NCI-H2196 (cell line): Measurements from ENCODE around the gene MCM6.

Experiments used
- DNase-seq: peaks from one replicate; lab custom pipeline; 2025; ENCODE audit not compliant: unreplicated experiment; lab: John Stamatoyannopoulos, UW

MCM6 gene

DNA sequence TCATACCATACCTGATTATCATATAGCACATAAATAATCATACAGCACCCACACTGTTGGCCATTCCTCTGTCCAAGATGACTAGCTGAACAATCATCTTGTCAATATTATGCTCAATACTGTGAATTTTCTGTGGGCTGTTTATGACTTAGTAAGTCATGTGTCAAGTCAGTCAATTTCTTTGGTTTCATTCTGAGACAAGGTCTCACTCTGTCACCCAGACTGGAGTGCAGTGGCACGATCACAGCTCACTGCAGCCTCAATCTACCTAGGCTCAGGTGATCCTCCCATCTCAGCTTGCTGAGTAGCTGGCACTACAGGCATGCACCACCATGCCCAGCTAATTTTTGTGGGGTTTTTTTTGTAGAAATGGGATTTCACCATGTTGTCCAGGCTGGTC lies 5.7 kb downstream of the MCM6 start:
- DNase-seq = no peak

DNA sequence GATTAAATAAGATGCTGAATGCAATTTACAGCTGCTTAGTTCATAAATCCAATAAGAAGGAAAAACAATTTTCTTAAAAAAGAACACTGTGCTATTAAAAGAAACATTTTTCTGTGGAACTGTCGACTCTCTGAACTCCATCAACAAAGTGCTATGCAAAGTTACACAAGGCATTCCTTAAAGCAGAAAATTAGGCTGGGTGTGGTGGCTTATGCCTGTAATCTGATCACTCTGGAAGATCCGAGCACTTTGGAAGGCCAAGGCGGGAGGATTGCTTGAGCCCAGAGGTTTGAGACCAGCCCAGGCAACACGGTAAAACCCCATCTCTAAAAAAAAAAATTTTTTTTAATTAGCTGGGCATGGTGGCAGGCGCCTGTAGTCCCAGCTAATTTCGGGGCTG lies 13.0 kb downstream of the MCM6 start:
- no peak for DNase-seq

- DNase-seq = no peak
Measured at GRCh38 chr2:135862718-135863117, 13.5 kb downstream of the MCM6 start.

- DNase-seq = no peak
Measured at GRCh38 chr2:135853401-135853800, 22.8 kb downstream of the MCM6 start.

GRCh38 chr2:135851858-135852257 lies 24.4 kb downstream of the MCM6 start:
- no peak for DNase-seq

GRCh38 chr2:135850892-135851668 lies 25.2 kb downstream of the MCM6 start:
- no peak for DNase-seq

DNA sequence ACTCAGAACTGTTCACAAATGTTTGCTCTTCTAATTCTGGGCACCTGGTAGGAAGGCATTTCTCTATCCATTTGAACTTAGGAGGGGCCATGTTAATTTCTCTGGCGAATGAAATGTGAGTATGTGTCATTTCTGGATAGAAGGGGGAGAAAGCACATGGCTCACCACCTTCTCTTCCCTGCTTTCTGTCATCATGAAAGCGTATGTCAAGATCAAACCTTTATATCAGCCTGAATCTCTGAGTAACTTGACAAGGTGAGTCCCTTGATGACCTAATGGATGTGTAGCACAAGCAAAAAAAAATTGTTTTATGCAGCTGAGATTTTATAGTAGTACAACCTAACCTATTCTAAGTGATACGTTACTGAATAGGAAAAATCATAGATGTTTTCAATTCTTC lies 27.2 kb downstream of the MCM6 start:
- DNase-seq = no peak

DNA sequence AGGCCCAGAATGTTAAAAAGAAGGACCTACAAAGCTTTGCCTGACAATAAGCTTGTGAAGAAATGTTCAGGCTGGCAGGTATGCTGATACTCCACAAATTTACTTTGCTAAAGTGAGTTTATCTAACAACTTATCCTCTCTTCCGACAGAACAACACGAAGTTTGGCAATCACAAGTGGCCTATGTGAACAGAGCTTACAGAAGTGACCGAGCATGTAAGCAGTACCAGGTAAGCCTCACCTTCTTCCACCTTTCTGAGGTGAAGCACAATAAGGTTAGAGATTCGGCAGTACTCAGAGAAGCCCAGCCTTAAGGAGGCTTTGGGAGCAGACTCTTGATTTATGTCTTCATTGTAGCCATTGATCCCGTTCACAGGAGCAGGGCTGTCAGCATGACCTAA lies 30.2 kb downstream of the MCM6 start:
- DNase-seq = no peak

DNA sequence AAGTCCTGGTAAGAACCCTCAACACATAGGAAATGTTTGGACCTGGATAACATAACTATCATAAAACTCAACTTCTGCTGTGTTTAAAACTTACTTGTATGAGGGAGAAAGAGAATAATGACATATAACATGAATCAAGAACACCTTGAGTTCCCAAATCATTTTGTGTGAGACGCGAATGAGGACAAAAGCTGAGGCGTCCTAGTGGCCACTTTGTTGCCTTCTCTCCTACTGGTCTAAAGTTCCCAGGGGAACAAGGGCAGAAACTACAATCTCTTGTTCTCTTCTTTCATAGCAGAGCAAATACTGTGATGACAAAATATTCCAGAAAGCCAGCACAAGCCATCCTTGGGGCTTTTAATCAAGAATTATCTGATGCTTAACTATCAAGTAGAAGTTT lies 31.0 kb downstream of the MCM6 start:
- DNase-seq = no peak

DNA sequence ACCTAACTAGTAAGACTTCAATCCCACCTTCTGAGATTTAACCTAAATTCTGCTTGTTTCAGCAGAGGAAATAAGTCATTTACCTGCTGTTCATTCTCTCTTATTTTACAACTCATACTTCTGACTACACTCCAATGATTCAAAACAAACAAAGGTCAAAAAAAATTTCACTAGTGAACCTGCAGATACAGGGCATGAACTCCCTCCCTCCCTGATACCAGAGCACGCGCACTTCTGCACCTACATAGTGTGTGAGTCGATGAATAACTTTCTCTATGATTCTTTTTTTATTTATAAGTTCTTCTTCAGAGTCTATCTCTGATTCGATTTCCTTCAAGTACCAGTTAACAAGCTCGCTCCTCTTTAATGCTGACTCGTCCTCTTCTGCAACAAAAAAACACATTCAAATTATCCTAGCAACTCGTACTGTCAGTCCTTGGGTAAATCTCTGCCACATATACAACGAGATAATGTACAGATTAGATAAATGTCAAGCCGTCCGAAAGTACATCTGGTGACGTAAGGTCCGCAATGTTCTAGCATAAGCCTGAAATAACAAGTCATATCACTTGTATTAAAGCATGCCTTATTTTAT lies 31.8 kb downstream of the MCM6 start:
- no peak for DNase-seq

- DNase-seq = no peak
Measured at GRCh38 chr2:135843671-135844070, 32.6 kb downstream of the MCM6 start.

DNA sequence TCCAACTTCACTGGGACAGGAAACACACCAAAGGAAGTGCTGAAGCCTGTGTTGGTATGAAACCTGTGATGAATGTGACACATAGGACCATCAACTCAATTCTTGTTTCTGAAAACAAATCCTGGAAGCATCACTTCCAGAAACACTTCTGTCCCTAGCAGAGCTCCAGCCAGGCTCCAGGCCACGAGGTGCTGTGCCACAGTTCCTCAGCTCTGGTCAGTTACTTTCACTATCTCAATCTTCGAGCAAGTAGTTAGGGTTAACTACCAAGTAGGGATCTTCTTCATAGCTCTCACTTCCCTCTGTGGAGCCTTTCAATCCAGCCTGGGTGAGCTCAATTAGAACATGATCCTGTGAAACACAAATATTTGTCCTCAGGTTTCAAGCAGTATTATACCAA lies 35.6 kb downstream of the MCM6 start:
- DNase-seq = no peak

DNA sequence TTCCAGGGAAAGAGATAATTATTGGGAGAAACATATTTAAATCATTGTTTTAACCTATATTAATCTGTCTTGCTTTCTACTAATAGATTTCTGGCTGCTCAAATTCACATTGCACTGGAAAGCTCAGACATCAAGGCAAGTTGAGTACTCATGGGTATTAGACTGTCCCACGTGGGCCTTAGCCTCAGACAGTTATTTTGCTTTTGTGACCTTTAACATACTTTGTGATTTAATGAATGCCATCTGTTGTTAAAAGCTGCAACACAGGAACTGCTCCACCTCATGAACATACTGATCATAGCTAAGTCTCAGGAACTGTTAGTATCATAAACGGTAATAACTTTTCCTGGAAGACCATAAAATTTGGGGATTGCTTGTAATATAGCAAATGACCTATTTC lies 36.5 kb downstream of the MCM6 start:
- DNase-seq = no peak

- no peak for DNase-seq
Measured at GRCh38 chr2:135838502-135838901, 37.7 kb downstream of the MCM6 start.

DNA sequence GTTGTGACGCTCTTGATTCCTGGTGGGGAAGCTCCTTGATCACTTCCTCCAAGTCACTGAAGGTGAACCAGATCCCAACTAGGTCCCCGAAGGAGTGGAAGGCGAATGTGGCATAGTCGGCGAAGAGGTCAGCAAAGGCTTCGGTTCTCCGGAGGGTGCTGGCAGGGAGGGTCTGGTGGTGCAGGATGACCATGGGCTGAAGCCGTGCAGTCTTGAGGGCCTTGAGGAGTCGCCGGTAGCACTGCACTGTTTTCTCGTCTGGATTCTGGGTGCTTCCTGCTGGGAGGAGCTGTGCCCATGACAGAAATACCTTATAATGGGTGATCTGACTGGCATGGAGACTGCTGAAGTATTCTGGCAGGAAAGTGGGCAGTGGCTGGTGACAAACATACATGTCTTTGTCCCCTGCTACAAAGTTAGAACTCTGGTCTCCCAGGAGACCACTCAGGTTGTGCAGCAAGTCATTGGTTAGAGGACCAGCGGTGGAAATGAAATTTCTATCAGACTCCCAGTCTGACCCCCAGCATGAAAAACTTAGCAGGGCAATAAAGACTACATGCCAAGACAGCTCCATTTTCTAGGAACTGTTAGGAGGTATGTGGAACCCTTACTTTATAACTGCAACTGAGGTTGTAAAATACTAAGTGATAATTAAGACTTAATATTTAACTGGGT lies 39.5 kb downstream of the MCM6 start, which contains the start of gene LCT:
TSS of gene LCT (minus strand) at position 589 of the 675 bp plus-strand sequence. CDS start at position 574, 15 bp downstream.
- no peak for DNase-seq

DNA sequence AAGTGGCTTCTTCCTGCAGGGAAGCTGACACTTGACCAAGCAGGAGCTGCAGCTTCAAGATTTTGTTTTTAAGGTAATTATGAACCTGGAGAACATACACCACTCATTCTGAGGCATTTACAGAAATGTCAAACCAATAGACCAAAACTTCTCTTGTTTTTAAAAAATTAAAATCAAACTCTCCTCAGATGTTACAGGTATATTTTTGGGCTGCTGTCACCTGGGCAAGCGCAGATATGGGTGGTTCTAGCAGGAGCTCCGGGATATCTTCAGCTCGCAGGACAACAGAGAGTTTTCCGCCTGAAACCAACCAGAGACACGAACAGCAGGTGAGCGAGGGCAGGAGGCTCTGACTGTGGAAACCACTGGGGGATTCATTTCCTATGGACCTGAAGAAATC lies 43.4 kb downstream of the MCM6 start:
- DNase-seq = no peak

GRCh38 chr2:135831180-135831812 lies 44.9 kb downstream of the MCM6 start:
- DNase-seq = no peak

GRCh38 chr2:135829378-135830135 lies 46.7 kb downstream of the MCM6 start:
- DNase-seq = peak; percentile 10

GRCh38 chr2:135826544-135826943 lies 49.7 kb downstream of the MCM6 start:
- no peak for DNase-seq

DNA sequence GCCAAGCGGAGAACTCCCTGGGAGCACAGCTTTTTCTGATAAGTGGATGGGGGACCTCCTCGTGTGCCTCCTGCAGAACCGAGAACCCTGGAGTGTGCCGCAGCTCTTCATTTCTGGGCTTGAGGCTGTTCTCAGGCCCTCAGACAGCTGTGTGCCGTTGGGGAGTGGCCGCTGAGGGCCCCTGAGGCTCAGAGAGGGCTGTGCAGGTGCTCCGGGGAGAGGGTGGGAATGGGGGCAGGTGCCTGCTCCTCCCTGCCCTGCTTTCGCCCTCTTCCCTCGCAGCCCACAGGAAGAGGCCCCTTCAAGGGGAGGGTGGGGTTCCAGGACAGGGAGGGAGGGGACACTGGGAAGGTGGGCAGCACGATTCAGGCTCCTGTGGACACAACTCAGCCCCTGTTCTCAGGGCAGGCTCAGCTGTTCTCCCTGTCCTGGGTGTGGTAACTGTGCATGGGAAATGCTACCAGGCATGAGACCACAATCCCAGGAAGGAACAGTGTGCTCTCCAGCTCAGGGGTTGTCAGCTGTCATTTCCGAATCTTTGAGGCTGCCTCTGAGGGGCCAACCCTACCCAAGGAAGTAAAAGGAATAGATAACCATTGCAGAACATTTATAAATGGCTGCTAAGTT lies 50.6 kb downstream of the MCM6 start:
- no peak for DNase-seq

DNA sequence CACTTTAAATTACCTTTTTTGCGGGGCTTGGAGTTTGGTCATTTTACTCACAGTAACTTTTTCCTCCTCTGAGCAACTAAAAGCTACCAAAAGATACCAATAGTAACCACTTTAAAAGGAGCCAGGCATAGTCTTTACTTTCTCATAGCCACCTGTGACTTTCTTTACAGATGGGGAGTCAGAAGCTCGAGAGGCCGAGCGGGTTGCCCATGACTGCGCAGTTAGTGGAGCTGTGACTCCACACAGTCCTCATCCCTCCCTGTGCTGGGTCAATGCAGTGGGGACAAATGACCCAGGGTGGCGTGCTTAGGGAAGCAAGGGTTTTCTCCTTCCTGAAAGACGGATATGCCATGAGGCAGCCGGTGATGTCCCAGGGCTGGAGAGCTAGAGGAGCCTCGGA lies 51.1 kb downstream of the MCM6 start:
- no peak for DNase-seq
